Hepatocyte (in vitro differentiated cells): ENCODE data around the gene RBCK1.

Experiments used
- EZH2 ChIP-seq: fragments of 200-600 bp; sonication (generic); IDR thresholded peaks from 2 replicates; pipeline ENCODE4 v1.6.1; 2016; ENCODE audit warnings: antibody characterized with exemption, mild to moderate bottlenecking, borderline replicate concordance
- EZH2phosphoT487 ChIP-seq: fragments of 200-600 bp; sonication (generic); IDR thresholded peaks from one replicate; pipeline ENCODE4 v1.6.1; 2018; ENCODE audit warnings: antibody characterized with exemption, mild to moderate bottlenecking, low read depth, moderate library complexity; ENCODE audit not compliant: unreplicated experiment, severe bottlenecking
- TF ChIP-seq, protein P1 (sequence below): fragments of 200-600 bp; sonication (generic); IDR thresholded peaks from 2 replicates; pipeline ENCODE4 v1.5.1; 2016; ENCODE audit warnings: antibody characterized with exemption, mild to moderate bottlenecking; ENCODE audit not compliant: poor library complexity

DNA sequence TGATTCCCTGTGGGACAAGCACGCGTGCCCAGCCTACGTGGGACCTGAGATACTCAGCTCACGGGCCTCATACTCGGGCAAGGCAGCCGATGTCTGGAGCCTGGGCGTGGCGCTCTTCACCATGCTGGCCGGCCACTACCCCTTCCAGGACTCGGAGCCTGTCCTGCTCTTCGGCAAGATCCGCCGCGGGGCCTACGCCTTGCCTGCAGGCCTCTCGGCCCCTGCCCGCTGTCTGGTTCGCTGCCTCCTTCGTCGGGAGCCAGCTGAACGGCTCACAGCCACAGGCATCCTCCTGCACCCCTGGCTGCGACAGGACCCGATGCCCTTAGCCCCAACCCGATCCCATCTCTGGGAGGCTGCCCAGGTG is 11.9 kb upstream of the RBCK1 start:
- TF ChIP-seq, protein P1, sequence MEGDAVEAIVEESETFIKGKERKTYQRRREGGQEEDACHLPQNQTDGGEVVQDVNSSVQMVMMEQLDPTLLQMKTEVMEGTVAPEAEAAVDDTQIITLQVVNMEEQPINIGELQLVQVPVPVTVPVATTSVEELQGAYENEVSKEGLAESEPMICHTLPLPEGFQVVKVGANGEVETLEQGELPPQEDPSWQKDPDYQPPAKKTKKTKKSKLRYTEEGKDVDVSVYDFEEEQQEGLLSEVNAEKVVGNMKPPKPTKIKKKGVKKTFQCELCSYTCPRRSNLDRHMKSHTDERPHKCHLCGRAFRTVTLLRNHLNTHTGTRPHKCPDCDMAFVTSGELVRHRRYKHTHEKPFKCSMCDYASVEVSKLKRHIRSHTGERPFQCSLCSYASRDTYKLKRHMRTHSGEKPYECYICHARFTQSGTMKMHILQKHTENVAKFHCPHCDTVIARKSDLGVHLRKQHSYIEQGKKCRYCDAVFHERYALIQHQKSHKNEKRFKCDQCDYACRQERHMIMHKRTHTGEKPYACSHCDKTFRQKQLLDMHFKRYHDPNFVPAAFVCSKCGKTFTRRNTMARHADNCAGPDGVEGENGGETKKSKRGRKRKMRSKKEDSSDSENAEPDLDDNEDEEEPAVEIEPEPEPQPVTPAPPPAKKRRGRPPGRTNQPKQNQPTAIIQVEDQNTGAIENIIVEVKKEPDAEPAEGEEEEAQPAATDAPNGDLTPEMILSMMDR, result no peak
- TF ChIP-seq EZH2, result no peak
- TF ChIP-seq EZH2phosphoT487, result no peak
